Fibroblast of skin of left biceps (primary cell): ENCODE results near the gene CTRB2.
"Not testable (repeated sequence)": the region's sequence is repeated elsewhere in the genome, so short reads cannot be mapped to it uniquely, and the experiment has no call there.

Experiments
- DNase-seq, 2 experiments: peaks; one replicate each; pipeline ENCODE4 v3.0.0-alpha.2; 2013; ENCODE audit warnings: low read depth in 2 of 2

Gene CTRB2

GRCh38 chr16:75242436-75243078 is 35.6 kb upstream of the CTRB2 start:
- not testable (repeated sequence) for DNase-seq

- no peak for DNase-seq
Measured at GRCh38 chr16:75241955-75242354, 35.0 kb upstream of the CTRB2 start.

GRCh38 chr16:75241412-75241811 is 34.5 kb upstream of the CTRB2 start:
- DNase-seq, result no peak

- DNase-seq, result not testable (repeated sequence)
Measured at GRCh38 chr16:75240633-75241032, 33.7 kb upstream of the CTRB2 start.

- DNase-seq, result no peak
Measured at GRCh38 chr16:75239542-75240122, 32.7 kb upstream of the CTRB2 start.

- no peak for DNase-seq
Measured at GRCh38 chr16:75238853-75239541, 32.0 kb upstream of the CTRB2 start.

- DNase-seq, result peak; percentile 75
Measured at GRCh38 chr16:75238132-75238852, 31.3 kb upstream of the CTRB2 start.

GRCh38 chr16:75237398-75238131 is 30.6 kb upstream of the CTRB2 start:
- DNase-seq, result no peak

GRCh38 chr16:75236736-75237397 is 29.9 kb upstream of the CTRB2 start:
- no peak for DNase-seq

GRCh38 chr16:75236232-75236631 is 29.3 kb upstream of the CTRB2 start:
- no peak for DNase-seq

GRCh38 chr16:75235721-75236193 is 28.8 kb upstream of the CTRB2 start:
- no peak for DNase-seq

- no peak for DNase-seq
Measured at GRCh38 chr16:75234856-75235696, 28.1 kb upstream of the CTRB2 start.

- DNase-seq, result no peak
Measured at GRCh38 chr16:75233611-75233938, 26.6 kb upstream of the CTRB2 start.

GRCh38 chr16:75231570-75231969 is 24.6 kb upstream of the CTRB2 start:
- no peak for DNase-seq

- no peak for DNase-seq
Measured at GRCh38 chr16:75230471-75231110, 23.6 kb upstream of the CTRB2 start.

GRCh38 chr16:75229172-75230031 is 22.4 kb upstream of the CTRB2 start:
- DNase-seq, result no peak

GRCh38 chr16:75228143-75228976 is 21.4 kb upstream of the CTRB2 start:
- DNase-seq, result no peak
